Stimulated activated CD8-positive, alpha-beta memory T cell treated with anti-CD3 and anti-CD28 coated beads, Interleukin-12 subunit alpha, Interleukin-12 subunit beta, amount 100 ng/mL, for 24 hours (primary cell): ENCODE data around the gene TRIM44.

Experiments
- DNase-seq: peaks from one replicate; pipeline ENCODE4 v3.0.0-alpha.2; 2020; ENCODE audit errors: extremely low read depth

TRIM44 gene

GRCh38 chr11:35787626-35788025, 125.1 kb downstream of the TRIM44 start:
- DNase-seq: no peak

GRCh38 chr11:35791088-35791958, 128.7 kb downstream of the TRIM44 start:
- no peak for DNase-seq

- no peak for DNase-seq
Observed at GRCh38 chr11:35792148-35792845, 129.7 kb downstream of the TRIM44 start.

GRCh38 chr11:35792846-35793192, 130.2 kb downstream of the TRIM44 start:
- DNase-seq: no peak

GRCh38 chr11:35794333-35794732, 131.8 kb downstream of the TRIM44 start:
- DNase-seq: no peak

GRCh38 chr11:35794850-35795249, 132.3 kb downstream of the TRIM44 start:
- no peak for DNase-seq

GRCh38 chr11:35796562-35796961, 134.0 kb downstream of the TRIM44 start:
- DNase-seq: no peak

GRCh38 chr11:35798423-35798822, 135.8 kb downstream of the TRIM44 start:
- DNase-seq: no peak

- no peak for DNase-seq
Observed at GRCh38 chr11:35798983-35799382, 136.4 kb downstream of the TRIM44 start.

GRCh38 chr11:35799655-35800054, 137.1 kb downstream of the TRIM44 start:
- DNase-seq: no peak

GRCh38 chr11:35800970-35801953, 138.7 kb downstream of the TRIM44 start:
- DNase-seq: no peak

GRCh38 chr11:35802221-35802620, 139.6 kb downstream of the TRIM44 start:
- DNase-seq: no peak

- DNase-seq: no peak
Observed at GRCh38 chr11:35802672-35803071, 140.1 kb downstream of the TRIM44 start.

GRCh38 chr11:35803115-35803514, 140.5 kb downstream of the TRIM44 start:
- no peak for DNase-seq

- no peak for DNase-seq
Observed at GRCh38 chr11:35804451-35805040, 142.0 kb downstream of the TRIM44 start.

GRCh38 chr11:35809561-35809960, 147.0 kb downstream of the TRIM44 start:
- DNase-seq: no peak

GRCh38 chr11:35810045-35810645, 147.6 kb downstream of the TRIM44 start:
- DNase-seq: no peak

GRCh38 chr11:35811783-35812182, 149.2 kb downstream of the TRIM44 start:
- no peak for DNase-seq

- no peak for DNase-seq
Observed at GRCh38 chr11:35812828-35813227, 150.3 kb downstream of the TRIM44 start.

GRCh38 chr11:35814081-35814695, 151.6 kb downstream of the TRIM44 start:
- DNase-seq: no peak
